H1 (cell line): ENCODE results near the gene GXYLT1. TPM values are rescaled to one million over a fixed set of nuclear protein-coding genes. Genes with fewer than 3 reads are reported as not detected.

Experiments used
- CTCF ChIA-PET: fragments of 300-600 bp; sonication (Branson Sonifier 250); formaldehyde crosslinking; loops from one replicate; lab custom pipeline; 2021; ENCODE audit not compliant: partially characterized antibody; lab: Charles Lee
- POLR2A ChIA-PET: fragments of 300-600 bp; sonication (Branson Sonifier 250); formaldehyde crosslinking; loops from one replicate; lab custom pipeline; 2021; ENCODE audit warnings: inconsistent platforms; ENCODE audit not compliant: partially characterized antibody; lab: Charles Lee
- DNase-seq, 2 experiments: peaks; one replicate each; pipeline versions ENCODE4 v3.0.0 to v3.0.0-alpha.2; 2010 to 2022; ENCODE audit warnings: low spot score in 2 of 2, low read depth in 1 of 2, mixed read lengths in 1 of 2
- FAIRE-seq: peaks from 2 replicates; lab custom pipeline; 2011; peaks lifted over from hg19 to GRCh38; lab: Jason Lieb, UNC
- H2AFZ ChIP-seq: 2 replicates; pipeline ENCODE4 v1.8.1; 2012; ENCODE audit warnings: low read length, inconsistent platforms
- H2AK5ac ChIP-seq: 2 replicates; pipeline ENCODE4 v1.6.1; 2013; ENCODE audit warnings: low read depth, low read length
- H2BK120ac ChIP-seq: replicated peaks from 2 replicates; pipeline ENCODE3; 2013; ENCODE audit warnings: low read depth, low read length, inconsistent platforms
- H2BK12ac ChIP-seq: 2 replicates; pipeline ENCODE4 v1.6.1; 2013; ENCODE audit warnings: low read depth, low read length
- H2BK15ac ChIP-seq: 2 replicates; pipeline ENCODE4 v1.6.1; 2013; ENCODE audit warnings: low read length
- H2BK20ac ChIP-seq: 2 replicates; pipeline ENCODE4 v1.6.1; 2013; ENCODE audit warnings: low read length
- H2BK5ac ChIP-seq: 2 replicates; pipeline ENCODE4 v1.6.1; 2013; ENCODE audit warnings: low read depth, low read length
- H3K14ac ChIP-seq: 2 replicates; pipeline ENCODE4 v1.6.1; 2013; ENCODE audit warnings: inconsistent platforms; ENCODE audit not compliant: insufficient read length
- H3K18ac ChIP-seq: 2 replicates; pipeline ENCODE4 v1.6.1; 2013; ENCODE audit warnings: low read length; ENCODE audit errors: extremely low read depth
- H3K23ac ChIP-seq: 2 replicates; pipeline ENCODE4 v1.6.1; 2013; ENCODE audit warnings: inconsistent platforms; ENCODE audit not compliant: insufficient read length
- H3K23me2 ChIP-seq: 2 replicates; pipeline ENCODE4 v1.6.1; 2013; ENCODE audit warnings: low read depth, low read length
- H3K27ac ChIP-seq: 2 replicates; pipeline ENCODE4 v1.6.1; 2011; ENCODE audit warnings: low read depth, low read length, inconsistent platforms
- H3K27me3 ChIP-seq, 4 experiments: replicated peaks in 1 of 4; 1 replicate in 1 of 4; 2 replicates in 3 of 4; pipeline versions ENCODE4 v1.6.1 to v1.8.1; 2011 to 2013; ENCODE audit warnings: low read length in 3 of 4, mild to moderate bottlenecking in 3 of 4, inconsistent platforms in 2 of 4, mixed read lengths in 2 of 4, moderate library complexity in 1 of 4; ENCODE audit not compliant: control insufficient read depth in 3 of 4, insufficient read depth in 3 of 4; ENCODE audit errors: extremely low read depth in 1 of 4
- H3K36me3 ChIP-seq, 4 experiments: 2 replicates each; pipeline versions ENCODE4 v1.6.1 to v1.8.1; 2011 to 2013; ENCODE audit warnings: mild to moderate bottlenecking in 4 of 4, low read length in 3 of 4, moderate library complexity in 2 of 4, control low read depth in 1 of 4, inconsistent platforms in 1 of 4; ENCODE audit not compliant: insufficient read depth in 4 of 4, control insufficient read depth in 2 of 4
- H3K4ac ChIP-seq: replicated peaks from 2 replicates; pipeline ENCODE3; 2013; ENCODE audit warnings: low read length, low read depth, mixed read lengths, inconsistent platforms; ENCODE audit not compliant: insufficient read length
- H3K4me1 ChIP-seq, 4 experiments: replicated peaks in 1 of 4; 1 replicate in 1 of 4; 2 replicates in 3 of 4; pipeline versions ENCODE4 v1.6.1 to v1.8.1; 2011 to 2013; ENCODE audit warnings: low read length in 3 of 4, inconsistent platforms in 2 of 4, mixed read lengths in 1 of 4; ENCODE audit not compliant: insufficient read depth in 4 of 4, control insufficient read depth in 3 of 4
- H3K4me2 ChIP-seq, 2 experiments: 2 replicates each; pipeline versions ENCODE4 v1.6.1 to v1.8.1; 2011 to 2013; ENCODE audit warnings: low read depth in 2 of 2, low read length in 2 of 2, control low read depth in 1 of 2, inconsistent platforms in 1 of 2, mild to moderate bottlenecking in 1 of 2; ENCODE audit not compliant: insufficient read depth in 1 of 2
- H3K4me3 ChIP-seq, 4 experiments: fragments of 200-600, 300-600 bp in 1 of 4; sonication (generic), shearing (Covaris generic), sonication (Bioruptor Twin) in 1 of 4; 2 replicates each; pipeline versions ENCODE4 v1.5.1 to v1.8.1; 2011 to 2016; ENCODE audit warnings: low read length in 4 of 4, low read depth in 3 of 4, control low read depth in 2 of 4, inconsistent platforms in 2 of 4, mild to moderate bottlenecking in 2 of 4, mixed read lengths in 1 of 4, moderate library complexity in 1 of 4; ENCODE audit not compliant: insufficient read depth in 2 of 4; ENCODE audit errors: extremely low read depth in 1 of 4
- H3K56ac ChIP-seq: replicated peaks from 2 replicates; pipeline ENCODE3; 2013; ENCODE audit warnings: low read depth, mild to moderate bottlenecking, mixed read lengths, low read length, inconsistent platforms; ENCODE audit not compliant: insufficient read length
- H3K79me1 ChIP-seq: 2 replicates; pipeline ENCODE4 v1.6.1; 2013; ENCODE audit warnings: low read depth, low read length, control low read depth
- H3K79me2 ChIP-seq, 2 experiments: 2 replicates each; pipeline versions ENCODE4 v1.6.1 to v1.8.1; 2012 to 2013; ENCODE audit warnings: low read length in 2 of 2, mild to moderate bottlenecking in 2 of 2, inconsistent platforms in 1 of 2; ENCODE audit not compliant: insufficient read depth in 2 of 2, control insufficient read depth in 1 of 2
- H3K9ac ChIP-seq, 4 experiments: replicated peaks in 1 of 4; 1 replicate in 1 of 4; 2 replicates in 3 of 4; pipeline versions ENCODE4 v1.6.1 to v1.8.1; 2011 to 2013; ENCODE audit warnings: low read depth in 3 of 4, low read length in 3 of 4, control low read depth in 2 of 4, mild to moderate bottlenecking in 2 of 4, moderate library complexity in 2 of 4, inconsistent platforms in 1 of 4; ENCODE audit errors: extremely low read depth in 1 of 4
- H3K9me3 ChIP-seq, 2 experiments: 2 replicates each; pipeline versions ENCODE4 v1.6.1 to v1.8.1; 2012 to 2013; ENCODE audit warnings: mild to moderate bottlenecking in 2 of 2, moderate library complexity in 2 of 2, control low read depth in 1 of 2, inconsistent platforms in 1 of 2, low read depth in 1 of 2, low read length in 1 of 2, mixed read lengths in 1 of 2; ENCODE audit not compliant: insufficient read depth in 2 of 2
- H4K20me1 ChIP-seq, 2 experiments: replicated peaks in 1 of 2; 2 replicates each; pipeline versions ENCODE3 to v1.8.1; 2011 to 2013; ENCODE audit warnings: inconsistent platforms in 2 of 2, low read length in 2 of 2, mild to moderate bottlenecking in 1 of 2; ENCODE audit not compliant: insufficient read depth in 2 of 2, control insufficient read depth in 1 of 2
- H4K5ac ChIP-seq: 2 replicates; pipeline ENCODE4 v1.6.1; 2013; ENCODE audit warnings: low read length, low read depth, mixed read lengths, inconsistent platforms; ENCODE audit not compliant: insufficient read length
- H4K8ac ChIP-seq: 2 replicates; pipeline ENCODE4 v1.8.0; 2013; ENCODE audit warnings: mild to moderate bottlenecking, moderate library complexity, low read length, inconsistent platforms; ENCODE audit not compliant: insufficient read depth; ENCODE audit errors: extremely low read depth
- H4K91ac ChIP-seq: replicated peaks from 2 replicates; pipeline ENCODE3; 2013; ENCODE audit warnings: low read length, mixed read lengths, inconsistent platforms; ENCODE audit not compliant: insufficient read length
- KDM1A ChIP-seq: fragments of 200-600, 300-600 bp; sonication (generic); IDR thresholded peaks from 2 replicates; pipeline ENCODE4 v1.7.1; 2016; ENCODE audit warnings: mild to moderate bottlenecking, low read length, borderline replicate concordance
- RBBP5 ChIP-seq: IDR thresholded peaks from 2 replicates; pipeline ENCODE4 v1.7.1; 2012; ENCODE audit warnings: low read depth, mild to moderate bottlenecking, inconsistent platforms, low read length, moderate library complexity, borderline replicate concordance
- TBP ChIP-seq: IDR thresholded peaks from 2 replicates; pipeline ENCODE4 v1.6.1; 2011; ENCODE audit warnings: low read depth, low read length, improper control_type of control experiment
- WGBS, 2 experiments: shearing (Covaris generic) in 1 of 2; methylation state at CpG; one replicate each; pipeline versions ENCODE4 v1.1.6 to v1.1.7; 2013 to 2015; ENCODE audit warnings: low lambda C conversion rate in 2 of 2, mixed read lengths in 2 of 2, inconsistent platforms in 1 of 2, low coverage in 1 of 2, missing lambda C conversion rate in 1 of 2; ENCODE audit not compliant: insufficient replicate concordance in 2 of 2, insufficient coverage in 1 of 2, insufficient read length in 1 of 2; ENCODE audit errors: extremely low coverage in 1 of 2, missing lambda C conversion rate in 1 of 2; 5-methylcytosine and 5-hydroxymethylcytosine counted together
- polyA plus RNA-seq, 7 experiments: library from polyadenylated mRNA; depleted of rRNA in 3 of 7; stranded (reverse) in 5 of 7; unstranded in 2 of 7; fragments of >200 nt in 5 of 7; fragments of 200-250 nt in 2 of 7; gene quantifications; 1 replicate in 5 of 7; 2 replicates in 1 of 7; 4 replicates in 1 of 7; pipeline versions ENCODE4 v1.2.1 to v1.2.3, GENCODE V29; 2011 to 2013; ENCODE audit warnings: missing spikeins in 2 of 7, mixed read lengths in 2 of 7
- total RNA-seq: library from RNA; stranded (reverse); fragmentation: NEBNext Ultra II Directional; extraction: Animal tissue kit (Norgen Biotek cat#: 25700); gene quantifications from 2 replicates; pipeline ENCODE4 v1.2.1, GENCODE V29; 2021
- TF ChIP-seq, protein P1 (sequence below): IDR thresholded peaks from 2 replicates; pipeline ENCODE4 v1.6.1; 2012; ENCODE audit warnings: inconsistent platforms

Gene GXYLT1
- total and polyA plus RNA-seq, 2 of the 8 experiments (the other 6 are each of a cell fraction or from before 2014, with no cell fraction given), result 3.1 to 10.7 TPM

DNA sequence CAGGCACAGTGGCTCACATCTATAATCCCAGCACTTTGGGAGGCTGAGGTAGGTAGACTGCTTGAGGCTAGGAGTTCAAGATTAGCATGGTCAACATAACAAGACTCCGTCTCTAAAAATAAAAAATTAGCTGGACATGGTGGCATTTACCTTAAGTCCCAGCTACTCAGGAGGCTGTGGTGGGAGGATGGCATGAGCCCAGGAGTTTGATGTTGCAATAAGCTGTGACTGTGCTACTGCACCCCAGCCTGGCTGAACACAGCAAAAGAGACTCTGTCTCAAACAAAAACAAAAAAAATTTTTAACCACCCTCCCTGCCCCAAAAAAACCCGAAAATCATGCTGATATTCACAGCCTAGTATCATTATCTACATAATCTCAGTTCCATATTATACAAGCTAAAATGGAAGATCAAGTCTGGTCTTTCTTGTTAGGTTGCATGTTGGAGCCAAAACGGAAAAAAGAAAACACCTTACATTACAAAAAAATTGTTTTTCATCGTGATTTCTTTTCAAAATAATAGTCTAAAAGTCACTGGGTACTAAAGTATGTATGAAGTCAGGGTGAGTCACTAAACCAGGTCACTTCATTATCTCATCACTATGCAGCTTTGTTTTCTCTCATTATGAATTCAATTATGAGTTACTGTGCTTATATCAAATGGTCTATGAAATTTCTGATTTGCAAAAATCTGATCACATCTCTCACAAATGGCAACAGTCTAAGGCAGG, 13.8 kb downstream of the GXYLT1 start:
- no peak overlapping the region for H3K14ac ChIP-seq
- no peak overlapping the region for H2BK15ac ChIP-seq
- FAIRE-seq, result no peak
- peaks cover 0 to 3% of the 10 kb centered on the region in 2 experiments for H4K20me1 ChIP-seq
- H3K4me2 ChIP-seq, result no peak overlapping the region
- H2BK120ac ChIP-seq, result no peak overlapping the region
- no peaks in the 10 kb centered on the region for H3K23me2 ChIP-seq
- H3K23ac ChIP-seq, result no peak overlapping the region
- CTCF ChIA-PET, result interaction anchor here (0.6 to 1.6 kb wide), 6 partner anchors 11 to 301 kb away, joined by 3 to 10 read pairs (median 4); no protein-coding TSS in a partner anchor
- H3K4me3 ChIP-seq, result no peak overlapping the region
- no peak overlapping the region for H4K91ac ChIP-seq
- no peak overlapping the region for H4K8ac ChIP-seq
- H3K56ac ChIP-seq, result no peak overlapping the region
- 78% methylated on average over 4 of the region's 4 CpGs; no CpG with 5 or more reads in 1 of the 2 experiments for WGBS, 2 experiments
- peaks cover 0 to under 1% (median 0%) of the 10 kb centered on the region in 4 experiments; a peak in 2 of 7 replicates for H3K4me1 ChIP-seq
- H3K9ac ChIP-seq, result no peak overlapping the region
- H3K79me2 ChIP-seq, result peaks cover 0 to 55% of the 10 kb centered on the region in 2 experiments; a peak in 2 of 4 replicates
- no peak overlapping the region for H2AK5ac ChIP-seq
- H3K4ac ChIP-seq, result no peak overlapping the region
- H2BK20ac ChIP-seq, result no peak overlapping the region
- H2AFZ ChIP-seq, result no peak overlapping the region
- no peaks in the 10 kb centered on the region for H3K9me3 ChIP-seq
- no peak for TF ChIP-seq KDM1A
- no peak for TF ChIP-seq TBP
- no peak for TF ChIP-seq RBBP5
- TF ChIP-seq, protein P1, sequence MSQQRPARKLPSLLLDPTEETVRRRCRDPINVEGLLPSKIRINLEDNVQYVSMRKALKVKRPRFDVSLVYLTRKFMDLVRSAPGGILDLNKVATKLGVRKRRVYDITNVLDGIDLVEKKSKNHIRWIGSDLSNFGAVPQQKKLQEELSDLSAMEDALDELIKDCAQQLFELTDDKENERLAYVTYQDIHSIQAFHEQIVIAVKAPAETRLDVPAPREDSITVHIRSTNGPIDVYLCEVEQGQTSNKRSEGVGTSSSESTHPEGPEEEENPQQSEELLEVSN, result no peak
- DNase-seq, result no peak
- no peak overlapping the region for H2BK12ac ChIP-seq
- H2BK5ac ChIP-seq, result no peak overlapping the region
- no peaks in the 10 kb centered on the region for H3K36me3 ChIP-seq
- no peak overlapping the region for H3K18ac ChIP-seq
- POLR2A ChIA-PET, result no interaction called here
- no peaks in the 10 kb centered on the region for H3K79me1 ChIP-seq
- no peak overlapping the region for H3K27ac ChIP-seq
- H4K5ac ChIP-seq, result no peak overlapping the region
- H3K27me3 ChIP-seq, result no peaks in the 10 kb centered on the region
